Measurements from ENCODE around the gene AHCYL2.

- TF ChIP-seq EZH2 (IDR thresholded peaks at IDR 0.05; ENCODE audit: borderline replicate concordance, low read length) (no peak), CTCF (conservative IDR thresholded peaks at IDR 0.05 in 1 of 2, IDR thresholded peaks at IDR 0.05 in 1 of 2; ENCODE audit: extremely low read depth in 1 of 2, insufficient read depth in 1 of 2, low read depth in 1 of 2, low read length in 2 of 2) (no peak)
Observed at GRCh38 chr7:129381710-129382484, 157.1 kb downstream of the AHCYL2 start.
